GM23248 (cell line): Measurements from ENCODE around the gene CIAO2A.

Experiments
- EZH2 ChIP-seq: fragments of 200-600 bp; sonication (generic); IDR thresholded peaks from 2 replicates; pipeline ENCODE4 v1.6.1; 2018; ENCODE audit warnings: antibody characterized with exemption, mild to moderate bottlenecking; ENCODE audit not compliant: insufficient read depth, poor library complexity, severe bottlenecking
- EZH2phosphoT487 ChIP-seq: fragments of 200-600 bp; sonication (generic); IDR thresholded peaks from 2 replicates; pipeline ENCODE4 v1.6.1; 2018; ENCODE audit warnings: antibody characterized with exemption, moderate library complexity, mild to moderate bottlenecking, low read depth; ENCODE audit not compliant: insufficient read depth

DNA sequence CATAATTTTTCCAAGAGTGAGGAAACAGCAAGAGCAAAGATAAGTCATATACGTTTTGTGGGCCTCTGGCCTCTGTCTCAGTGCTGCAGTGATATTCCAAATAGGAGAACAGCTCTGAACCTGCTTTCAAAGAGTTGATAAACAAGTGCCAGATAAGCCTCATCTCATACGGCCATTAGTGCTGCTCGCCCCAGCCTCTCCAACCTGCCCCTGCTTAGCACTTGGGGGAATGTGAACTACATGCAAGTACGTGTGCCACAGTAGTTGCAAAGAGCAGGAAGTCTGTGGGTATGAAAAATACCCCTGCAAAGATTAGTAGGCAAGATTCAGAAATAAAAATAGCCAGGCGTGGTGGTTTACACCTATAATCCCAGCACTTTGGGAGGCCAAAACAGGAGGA, 61.3 kb downstream of the CIAO2A start:
- no peak for TF ChIP-seq EZH2phosphoT487
- TF ChIP-seq EZH2, result no peak
